Measurements from ENCODE around the gene HS6ST1.

DNA sequence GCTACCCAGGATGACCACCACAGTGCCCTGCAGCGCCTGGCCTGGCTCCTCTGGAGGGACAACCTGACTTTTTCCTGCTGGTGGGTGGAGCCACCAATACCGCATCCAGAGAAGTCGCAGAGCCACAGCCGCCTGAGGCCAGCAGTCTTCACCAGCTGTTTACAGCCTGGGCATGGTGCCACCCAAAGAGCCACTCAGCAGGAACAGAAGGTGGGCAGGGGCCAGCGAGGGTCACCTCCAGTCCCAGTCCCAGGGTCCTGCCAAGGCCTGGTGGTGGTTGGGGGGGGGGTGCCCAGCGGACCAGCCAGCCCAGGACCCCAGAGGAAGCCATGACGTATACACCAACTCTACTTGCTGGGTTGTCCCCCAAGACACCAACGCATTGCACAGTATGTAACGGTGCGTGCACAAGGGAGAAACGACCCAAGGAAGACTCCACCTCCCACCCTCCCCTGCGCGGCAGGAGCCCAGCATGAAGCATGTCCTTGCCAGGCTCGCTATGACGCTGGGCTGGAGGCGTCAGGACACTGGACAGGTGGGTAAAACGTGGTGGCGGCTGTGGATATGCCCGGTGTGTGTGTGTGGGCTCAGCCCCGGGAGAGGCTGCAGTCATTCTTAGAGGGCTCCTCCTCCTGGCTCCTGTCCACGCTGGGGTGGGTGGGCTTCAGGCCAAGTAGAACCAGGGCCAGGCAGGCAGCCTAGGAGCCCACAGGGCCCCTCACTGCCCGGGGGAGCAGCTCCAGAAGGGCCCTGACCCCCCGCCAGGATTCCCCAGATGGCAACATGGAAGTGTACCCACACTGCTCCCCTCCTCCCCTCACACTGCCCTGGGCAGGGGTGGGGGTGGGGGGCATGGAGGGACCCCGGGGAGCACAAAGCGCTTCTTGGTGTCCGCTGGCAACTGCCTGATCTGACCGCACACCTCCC is 49.3 kb downstream of the HS6ST1 start:
- TF ChIP-seq CTCF (IDR thresholded peaks at IDR 0.05), result no peak
- TF ChIP-seq POLR2A (IDR thresholded peaks at IDR 0.05), result no peak

All from testis (tissue), 2 donors.